ENCODE measurements around the gene PPFIA4. TPM values are rescaled to one million over a fixed set of nuclear protein-coding genes. Genes with fewer than 3 reads are reported as not detected.

The PPFIA4 gene
- total and polyA plus RNA-seq, 2 donors (not counting 3 experiments of a cell fraction or from before 2014, with no cell fraction given), result 0.17 to 0.22 TPM

DNA sequence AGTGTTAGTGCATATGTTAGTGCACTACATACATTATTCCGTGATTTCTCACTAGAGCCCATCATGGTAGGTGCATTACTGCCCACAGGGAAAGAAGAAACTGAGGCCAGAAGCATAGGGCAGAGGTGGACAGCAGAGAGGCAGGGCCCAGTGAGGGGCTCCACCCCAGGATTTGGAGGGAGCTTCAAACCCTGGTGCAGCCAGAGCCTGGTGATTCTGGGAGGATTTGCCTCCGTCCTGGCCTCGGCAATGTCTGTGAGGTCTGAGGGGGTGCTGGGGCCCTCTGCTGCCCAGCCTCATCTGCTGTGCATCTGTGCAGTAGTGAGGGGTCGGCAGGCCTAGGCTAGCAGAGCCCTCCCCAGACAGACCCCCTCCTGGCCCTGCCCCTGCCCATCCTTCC, 22.8 kb downstream of the PPFIA4 start:
- no peak for TF ChIP-seq MYC (IDR thresholded peaks at IDR 0.05; ENCODE audit: low read depth, low read length)
- TF ChIP-seq FOS (IDR thresholded peaks at IDR 0.05; ENCODE audit: borderline replicate concordance, insufficient read depth, low read length), result no peak
- TF ChIP-seq, protein P1, sequence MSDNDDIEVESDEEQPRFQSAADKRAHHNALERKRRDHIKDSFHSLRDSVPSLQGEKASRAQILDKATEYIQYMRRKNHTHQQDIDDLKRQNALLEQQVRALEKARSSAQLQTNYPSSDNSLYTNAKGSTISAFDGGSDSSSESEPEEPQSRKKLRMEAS (IDR thresholded peaks at IDR 0.05; ENCODE audit: insufficient read depth, insufficient read length), result no peak
- no peak for TF ChIP-seq GATA2 (IDR thresholded peaks at IDR 0.05; ENCODE audit: insufficient read depth, insufficient read length, low read depth, low read length)
- TF ChIP-seq, protein P2, sequence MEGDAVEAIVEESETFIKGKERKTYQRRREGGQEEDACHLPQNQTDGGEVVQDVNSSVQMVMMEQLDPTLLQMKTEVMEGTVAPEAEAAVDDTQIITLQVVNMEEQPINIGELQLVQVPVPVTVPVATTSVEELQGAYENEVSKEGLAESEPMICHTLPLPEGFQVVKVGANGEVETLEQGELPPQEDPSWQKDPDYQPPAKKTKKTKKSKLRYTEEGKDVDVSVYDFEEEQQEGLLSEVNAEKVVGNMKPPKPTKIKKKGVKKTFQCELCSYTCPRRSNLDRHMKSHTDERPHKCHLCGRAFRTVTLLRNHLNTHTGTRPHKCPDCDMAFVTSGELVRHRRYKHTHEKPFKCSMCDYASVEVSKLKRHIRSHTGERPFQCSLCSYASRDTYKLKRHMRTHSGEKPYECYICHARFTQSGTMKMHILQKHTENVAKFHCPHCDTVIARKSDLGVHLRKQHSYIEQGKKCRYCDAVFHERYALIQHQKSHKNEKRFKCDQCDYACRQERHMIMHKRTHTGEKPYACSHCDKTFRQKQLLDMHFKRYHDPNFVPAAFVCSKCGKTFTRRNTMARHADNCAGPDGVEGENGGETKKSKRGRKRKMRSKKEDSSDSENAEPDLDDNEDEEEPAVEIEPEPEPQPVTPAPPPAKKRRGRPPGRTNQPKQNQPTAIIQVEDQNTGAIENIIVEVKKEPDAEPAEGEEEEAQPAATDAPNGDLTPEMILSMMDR (IDR thresholded peaks at IDR 0.05; ENCODE audit: extremely low read depth in 1 of 2, insufficient read depth in 1 of 2, low read depth in 1 of 2, low read length in 2 of 2), result no peak
- no peak for TF ChIP-seq JUN (IDR thresholded peaks at IDR 0.05; ENCODE audit: borderline replicate concordance, insufficient read depth, insufficient read length, low read depth)
- no peak for TF ChIP-seq POLR2A (IDR thresholded peaks at IDR 0.05; ENCODE audit: low read depth, low read length)
- no peak for TF ChIP-seq POLR2AphosphoS5 (IDR thresholded peaks at IDR 0.05; ENCODE audit: insufficient read depth, low read depth, low read length)
- TF ChIP-seq EZH2 (IDR thresholded peaks at IDR 0.05; ENCODE audit: borderline replicate concordance, low read depth, low read length, severe bottlenecking), result no peak
- peaks cover 0 to under 1% of the 10 kb centered on the region in 2 experiments for H3K27me3 ChIP-seq (ENCODE audit: control insufficient read depth in 2 of 2, insufficient read depth in 2 of 2, low read length in 2 of 2)
- ChIA-PET POLR2A (no interaction called here), CTCF (interaction anchor here (7.5 kb wide), 1 partner anchor 9 kb away, joined by 33 read pairs; no protein-coding TSS in a partner anchor)
- no peaks in the 10 kb centered on the region for H3K9me1 ChIP-seq (replicated peaks; ENCODE audit: control insufficient read depth, extremely low read depth, insufficient read depth, low read length)
- no peak overlapping the region for H3K27ac ChIP-seq (ENCODE audit: insufficient read depth, low read depth, low read length)
- no peak for DNase-seq (ENCODE audit: low read depth, low spot score)
- dilution Hi-C loops (cut with MboI; ENCODE audit: extremely low pct_ligation_motif_present, low sequenced_read_pairs) (no loop called here), intact Hi-C loops (cut with micrococcal nuclease) (no loop called here)
- no peak overlapping the region for H3K4me2 ChIP-seq (ENCODE audit: insufficient read depth, low read length)
- H3K4me3 ChIP-seq (replicated peaks in 1 of 3; ENCODE audit: insufficient read depth in 1 of 3, low read depth in 1 of 3, low read length in 3 of 3), result no peak overlapping the region
- no TSS peak for BruUV-seq (replicated peaks)
- no peaks in the 10 kb centered on the region for H4K20me1 ChIP-seq (replicated peaks; ENCODE audit: control insufficient read depth, extremely low read depth, insufficient read depth, low read length)
- H2AFZ ChIP-seq (ENCODE audit: low read depth, low read length), result no peak overlapping the region
- no peaks in the 10 kb centered on the region for H3K79me2 ChIP-seq (ENCODE audit: control insufficient read depth, insufficient read depth, low read length)
- H3K4me1 ChIP-seq (ENCODE audit: control insufficient read depth, extremely low read depth, insufficient read depth, low read length), result no peaks in the 10 kb centered on the region
- FAIRE-seq, result no peak
- no peaks in the 10 kb centered on the region for H3K9me3 ChIP-seq (replicated peaks; ENCODE audit: control insufficient read depth, insufficient read depth, low read length)
- no peak overlapping the region for H3K9ac ChIP-seq (replicated peaks; ENCODE audit: extremely low read depth, insufficient read depth, low read length)
- no peaks in the 10 kb centered on the region for H3K36me3 ChIP-seq (ENCODE audit: control insufficient read depth in 2 of 2, extremely low read depth in 1 of 2, insufficient read depth in 2 of 2, low read length in 2 of 2)

Measured in endothelial cell of umbilical vein (primary cell).